Gastrocnemius medialis (tissue), 4 donors: Measurements from ENCODE around the gene LHFPL6.

Source experiments
- CTCF ChIP-seq, 5 experiments: fragments of 450-650 bp in 3 of 5; fragments of 200-600 bp in 2 of 5; sonication (generic) in 2 of 5; IDR thresholded peaks in 4 of 5; conservative IDR thresholded peaks in 1 of 5; 1 replicate in 4 of 5; 2 replicates in 1 of 5; pipeline ENCODE4 v1.5.1; 2016 to 2019; ENCODE audit warnings: antibody characterized with exemption in 5 of 5, mild to moderate bottlenecking in 3 of 5, moderate library complexity in 3 of 5
- POLR2A ChIP-seq, 2 donors: fragments of 450-650 bp; IDR thresholded peaks; one replicate each; pipeline ENCODE4 v1.6.1; 2017; ENCODE audit warnings: antibody characterized with exemption in 2 of 2, mild to moderate bottlenecking in 2 of 2, moderate library complexity in 2 of 2

GRCh38 chr13:39405596-39406205 is 197.3 kb downstream of the LHFPL6 start:
- TF ChIP-seq CTCF (IDR thresholded peaks at IDR 0.05 in 4 of 5, conservative IDR thresholded peaks at IDR 0.05 in 1 of 5) (no peak), POLR2A (IDR thresholded peaks at IDR 0.05) (no peak)
